H1 (cell line): ENCODE results near the gene BCL2A1. TPM values are rescaled to one million over a fixed set of nuclear protein-coding genes. Genes with fewer than 3 reads are reported as not detected.

Experiments used
- EZH2 ChIP-seq: fragments of 200-600 bp; sonication (generic); IDR thresholded peaks from 2 replicates; pipeline ENCODE4 v1.7.1; 2012; ENCODE audit warnings: low read depth, mild to moderate bottlenecking, moderate library complexity, low read length, inconsistent platforms; ENCODE audit not compliant: severe bottlenecking
- POU5F1 ChIP-seq: IDR thresholded peaks from 2 replicates; pipeline ENCODE4 v1.6.1; 2011; ENCODE audit warnings: low read depth, mild to moderate bottlenecking, low read length, moderate library complexity
- SAP30 ChIP-seq: fragments of 300-600 bp; sonication (generic); IDR thresholded peaks from 2 replicates; pipeline ENCODE4 v1.7.1; 2012; ENCODE audit warnings: low read length, moderate library complexity, mild to moderate bottlenecking, inconsistent platforms; ENCODE audit not compliant: insufficient read depth, insufficient replicate concordance
- polyA plus RNA-seq, 7 experiments: library from polyadenylated mRNA; depleted of rRNA in 3 of 7; stranded (reverse) in 5 of 7; unstranded in 2 of 7; fragments of >200 nt in 5 of 7; fragments of 200-250 nt in 2 of 7; gene quantifications; 1 replicate in 5 of 7; 2 replicates in 1 of 7; 4 replicates in 1 of 7; pipeline versions ENCODE4 v1.2.1 to v1.2.3, GENCODE V29; 2011 to 2013; ENCODE audit warnings: missing spikeins in 2 of 7, mixed read lengths in 2 of 7
- total RNA-seq: library from RNA; stranded (reverse); fragmentation: NEBNext Ultra II Directional; extraction: Animal tissue kit (Norgen Biotek cat#: 25700); gene quantifications from 2 replicates; pipeline ENCODE4 v1.2.1, GENCODE V29; 2021
- TF ChIP-seq, protein P1 (sequence below): IDR thresholded peaks from 2 replicates; pipeline ENCODE4 v1.6.1; 2012; ENCODE audit warnings: inconsistent platforms

Gene BCL2A1
- total and polyA plus RNA-seq, 2 of the 8 experiments (the other 6 are each of a cell fraction or from before 2014, with no cell fraction given) = not detected

DNA sequence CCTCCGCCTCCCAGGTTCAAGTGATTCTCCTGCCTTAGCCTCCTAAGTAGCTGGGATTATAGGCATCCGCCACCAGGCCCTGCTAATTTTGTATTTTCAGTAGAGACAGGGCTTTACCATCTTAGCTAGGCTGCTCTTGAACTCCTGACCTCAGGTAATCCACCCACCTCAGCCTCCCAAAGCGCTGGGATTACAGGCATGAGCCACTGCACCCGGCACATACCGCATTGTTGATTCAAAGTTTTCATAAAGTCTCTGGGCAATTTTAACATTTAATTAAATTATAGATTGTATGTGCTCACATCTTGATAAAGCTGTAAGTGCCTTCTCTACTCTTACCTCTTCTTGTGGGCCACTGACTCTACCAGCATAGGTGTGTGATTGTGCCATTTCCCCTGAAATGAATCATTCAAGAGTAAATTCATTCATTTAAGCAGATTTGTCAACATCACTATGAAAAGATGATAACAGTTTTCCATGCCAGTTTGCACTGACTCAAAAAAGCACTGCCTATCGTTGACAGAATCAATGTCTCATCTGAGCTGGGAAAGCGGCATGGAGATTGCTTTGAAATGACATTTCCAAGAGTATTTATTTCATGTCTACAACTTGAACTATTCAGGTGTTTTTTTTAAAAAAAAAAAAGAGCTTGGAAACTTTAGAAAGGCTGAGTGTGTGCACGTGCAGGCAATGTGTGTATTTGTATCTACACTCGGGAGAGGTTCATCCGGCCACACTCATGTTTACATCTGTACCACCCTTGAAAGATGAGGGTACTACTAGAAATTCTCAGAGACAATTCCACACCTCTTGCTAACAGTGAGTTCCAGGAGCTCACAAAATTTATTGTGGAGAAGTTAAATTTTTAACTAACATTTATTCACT is 3.5 kb downstream of the BCL2A1 start (continued):
- TF ChIP-seq POU5F1 (no peak), SAP30 (no peak), EZH2 (no peak)
- TF ChIP-seq, protein P1, sequence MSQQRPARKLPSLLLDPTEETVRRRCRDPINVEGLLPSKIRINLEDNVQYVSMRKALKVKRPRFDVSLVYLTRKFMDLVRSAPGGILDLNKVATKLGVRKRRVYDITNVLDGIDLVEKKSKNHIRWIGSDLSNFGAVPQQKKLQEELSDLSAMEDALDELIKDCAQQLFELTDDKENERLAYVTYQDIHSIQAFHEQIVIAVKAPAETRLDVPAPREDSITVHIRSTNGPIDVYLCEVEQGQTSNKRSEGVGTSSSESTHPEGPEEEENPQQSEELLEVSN = no peak
